ENCODE results near the gene EHBP1L1. TPM values are rescaled to one million over a fixed set of nuclear protein-coding genes. Genes with fewer than 3 reads are reported as not detected.

EHBP1L1 gene
- total RNA-seq, 1 donor from 2014 or later, result 10.1 TPM

DNA sequence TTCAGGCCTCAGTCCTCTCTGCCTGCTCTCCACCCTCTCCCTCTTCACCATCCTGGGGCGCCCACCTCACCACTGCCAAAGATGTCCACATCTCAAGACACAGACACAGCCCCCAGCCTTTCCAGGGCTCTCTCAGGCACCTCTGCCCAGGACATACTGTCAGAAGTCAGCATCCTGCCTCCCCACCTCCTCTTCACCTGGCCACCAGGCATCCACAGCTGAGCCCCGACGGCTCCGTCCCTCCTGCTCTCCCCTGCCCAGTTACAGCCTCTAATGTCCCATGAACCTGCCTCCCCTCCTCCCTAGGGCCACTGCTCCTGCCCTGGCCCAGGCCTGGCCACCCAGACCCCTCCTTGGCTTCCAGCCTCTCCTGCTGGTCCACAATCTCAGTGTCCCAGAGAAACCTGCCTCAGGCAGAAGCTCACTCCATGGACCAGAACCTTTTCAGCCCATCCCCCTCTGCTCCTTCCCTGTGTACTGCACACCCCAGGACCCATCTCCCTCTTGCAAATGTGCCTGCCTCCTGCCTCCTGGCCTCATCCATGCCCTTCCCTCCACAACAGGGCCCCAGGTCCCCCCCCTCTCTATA lies 20.9 kb upstream of the EHBP1L1 start:
- peak overlapping the region; percentile 32 for H3K9ac ChIP-seq (ENCODE audit: low read length)
- no peak overlapping the region for H2AFZ ChIP-seq (ENCODE audit: low read depth, low read length)
- TF ChIP-seq, protein P1, sequence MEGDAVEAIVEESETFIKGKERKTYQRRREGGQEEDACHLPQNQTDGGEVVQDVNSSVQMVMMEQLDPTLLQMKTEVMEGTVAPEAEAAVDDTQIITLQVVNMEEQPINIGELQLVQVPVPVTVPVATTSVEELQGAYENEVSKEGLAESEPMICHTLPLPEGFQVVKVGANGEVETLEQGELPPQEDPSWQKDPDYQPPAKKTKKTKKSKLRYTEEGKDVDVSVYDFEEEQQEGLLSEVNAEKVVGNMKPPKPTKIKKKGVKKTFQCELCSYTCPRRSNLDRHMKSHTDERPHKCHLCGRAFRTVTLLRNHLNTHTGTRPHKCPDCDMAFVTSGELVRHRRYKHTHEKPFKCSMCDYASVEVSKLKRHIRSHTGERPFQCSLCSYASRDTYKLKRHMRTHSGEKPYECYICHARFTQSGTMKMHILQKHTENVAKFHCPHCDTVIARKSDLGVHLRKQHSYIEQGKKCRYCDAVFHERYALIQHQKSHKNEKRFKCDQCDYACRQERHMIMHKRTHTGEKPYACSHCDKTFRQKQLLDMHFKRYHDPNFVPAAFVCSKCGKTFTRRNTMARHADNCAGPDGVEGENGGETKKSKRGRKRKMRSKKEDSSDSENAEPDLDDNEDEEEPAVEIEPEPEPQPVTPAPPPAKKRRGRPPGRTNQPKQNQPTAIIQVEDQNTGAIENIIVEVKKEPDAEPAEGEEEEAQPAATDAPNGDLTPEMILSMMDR (IDR thresholded peaks at IDR 0.05; ENCODE audit: insufficient read depth, low read depth, low read length), result no peak
- TF ChIP-seq EZH2 (IDR thresholded peaks at IDR 0.05; ENCODE audit: insufficient read depth, low read length), result no peak
- peaks cover 10% of the 10 kb centered on the region for H3K36me3 ChIP-seq (ENCODE audit: insufficient read depth, low read length)
- no peak overlapping the region for H3K27ac ChIP-seq (ENCODE audit: low read depth, low read length)
- peak overlapping the region; percentile 94 for H3K4me2 ChIP-seq (ENCODE audit: low read length)
- FAIRE-seq (no peak), DNase-seq (ENCODE audit: low read depth) (no peak)
- Mint-ChIP-seq H3K4me3 (ENCODE audit: unreplicated experiment) (peak overlapping the region; percentile 54), H3K27me3 (ENCODE audit: low read depth, unreplicated experiment) (peaks cover 21% of the 10 kb centered on the region), H3K27ac (ENCODE audit: unreplicated experiment) (no peak overlapping the region), H3K36me3 (ENCODE audit: low read depth, unreplicated experiment) (peaks cover 10% of the 10 kb centered on the region), H3K9me3 (ENCODE audit: unreplicated experiment) (peaks cover 3% of the 10 kb centered on the region), H3K4me1 (ENCODE audit: low read depth, unreplicated experiment) (peaks cover 22% of the 10 kb centered on the region)
- H4K20me1 ChIP-seq (ENCODE audit: insufficient read depth, low read length), result peaks cover 51% of the 10 kb centered on the region
- H3K9me3 ChIP-seq (ENCODE audit: insufficient read depth, low read depth, low read length), result no peaks in the 10 kb centered on the region
- peaks cover 53% of the 10 kb centered on the region for H3K4me1 ChIP-seq (ENCODE audit: insufficient read depth, low read length)
- no peaks in the 10 kb centered on the region for H3K27me3 ChIP-seq (ENCODE audit: insufficient read depth, low read length)
- H3K4me3 ChIP-seq (ENCODE audit: insufficient read depth, low read depth, low read length), result no peak overlapping the region
- peaks cover 37% of the 10 kb centered on the region for H3K79me2 ChIP-seq (ENCODE audit: insufficient read depth, low read length)

DNA sequence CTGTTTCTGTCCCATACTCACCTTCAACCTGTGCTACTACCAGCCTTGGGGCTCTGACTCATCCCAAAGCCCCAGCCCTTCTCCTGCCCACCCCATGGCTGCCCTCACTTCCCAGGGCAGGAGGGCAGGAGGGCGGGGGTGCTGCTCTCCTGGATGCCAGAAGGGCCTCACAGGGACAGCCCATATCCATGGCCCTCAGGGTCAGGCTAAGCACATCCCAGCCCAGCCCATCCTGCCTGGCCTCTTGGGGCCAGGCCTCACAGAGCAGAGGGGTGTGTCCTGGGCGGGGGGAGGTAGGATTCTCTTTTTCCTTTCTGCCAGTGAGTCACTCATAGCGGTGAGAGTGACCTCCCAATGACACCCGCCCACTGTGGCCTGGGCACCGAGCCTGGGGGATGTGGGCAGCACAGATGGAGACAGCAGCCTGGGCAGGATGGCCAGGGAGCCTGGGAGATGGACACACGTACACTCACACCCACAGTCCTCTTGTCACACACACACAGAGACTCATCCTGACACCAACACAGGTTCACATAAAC lies 20.1 kb upstream of the EHBP1L1 start:
- H2AFZ ChIP-seq (ENCODE audit: low read depth, low read length), result no peak overlapping the region
- H3K36me3 ChIP-seq (ENCODE audit: insufficient read depth, low read length), result peaks cover 8% of the 10 kb centered on the region
- Mint-ChIP-seq H3K4me1 (ENCODE audit: low read depth, unreplicated experiment) (peaks cover 30% of the 10 kb centered on the region), H3K36me3 (ENCODE audit: low read depth, unreplicated experiment) (peaks cover 8% of the 10 kb centered on the region), H3K27ac (ENCODE audit: unreplicated experiment) (no peak overlapping the region), H3K9me3 (ENCODE audit: unreplicated experiment) (peaks cover 3% of the 10 kb centered on the region), H3K27me3 (ENCODE audit: low read depth, unreplicated experiment) (peaks cover 21% of the 10 kb centered on the region), H3K4me3 (ENCODE audit: unreplicated experiment) (peak overlapping the region; percentile 71)
- peaks cover 37% of the 10 kb centered on the region for H3K79me2 ChIP-seq (ENCODE audit: insufficient read depth, low read length)
- peaks cover 61% of the 10 kb centered on the region for H3K4me1 ChIP-seq (ENCODE audit: insufficient read depth, low read length)
- FAIRE-seq (no peak), DNase-seq (ENCODE audit: low read depth) (peak; percentile 83)
- H3K9ac ChIP-seq (ENCODE audit: low read length), result peak overlapping the region; percentile 32
- H3K4me3 ChIP-seq (ENCODE audit: insufficient read depth, low read depth, low read length), result peak overlapping the region; percentile 58
- peak overlapping the region; percentile 11 for H3K27ac ChIP-seq (ENCODE audit: low read depth, low read length)
- peaks cover 48% of the 10 kb centered on the region for H4K20me1 ChIP-seq (ENCODE audit: insufficient read depth, low read length)
- TF ChIP-seq EZH2 (IDR thresholded peaks at IDR 0.05; ENCODE audit: insufficient read depth, low read length), result no peak
- TF ChIP-seq, protein P1 (IDR thresholded peaks at IDR 0.05; ENCODE audit: insufficient read depth, low read depth, low read length), result no peak
- H3K27me3 ChIP-seq (ENCODE audit: insufficient read depth, low read length), result no peaks in the 10 kb centered on the region
- H3K4me2 ChIP-seq (ENCODE audit: low read length), result peak overlapping the region; percentile 94
- no peaks in the 10 kb centered on the region for H3K9me3 ChIP-seq (ENCODE audit: insufficient read depth, low read depth, low read length)
